GM15510 (cell line): ENCODE results near the gene TAF4B.

Experiments
- POLR2A ChIP-seq: IDR thresholded peaks from 3 replicates; pipeline ENCODE4 v1.6.1; 2011; ENCODE audit warnings: borderline replicate concordance; ENCODE audit not compliant: insufficient read length; ENCODE audit errors: extremely low read depth

Gene TAF4B

DNA sequence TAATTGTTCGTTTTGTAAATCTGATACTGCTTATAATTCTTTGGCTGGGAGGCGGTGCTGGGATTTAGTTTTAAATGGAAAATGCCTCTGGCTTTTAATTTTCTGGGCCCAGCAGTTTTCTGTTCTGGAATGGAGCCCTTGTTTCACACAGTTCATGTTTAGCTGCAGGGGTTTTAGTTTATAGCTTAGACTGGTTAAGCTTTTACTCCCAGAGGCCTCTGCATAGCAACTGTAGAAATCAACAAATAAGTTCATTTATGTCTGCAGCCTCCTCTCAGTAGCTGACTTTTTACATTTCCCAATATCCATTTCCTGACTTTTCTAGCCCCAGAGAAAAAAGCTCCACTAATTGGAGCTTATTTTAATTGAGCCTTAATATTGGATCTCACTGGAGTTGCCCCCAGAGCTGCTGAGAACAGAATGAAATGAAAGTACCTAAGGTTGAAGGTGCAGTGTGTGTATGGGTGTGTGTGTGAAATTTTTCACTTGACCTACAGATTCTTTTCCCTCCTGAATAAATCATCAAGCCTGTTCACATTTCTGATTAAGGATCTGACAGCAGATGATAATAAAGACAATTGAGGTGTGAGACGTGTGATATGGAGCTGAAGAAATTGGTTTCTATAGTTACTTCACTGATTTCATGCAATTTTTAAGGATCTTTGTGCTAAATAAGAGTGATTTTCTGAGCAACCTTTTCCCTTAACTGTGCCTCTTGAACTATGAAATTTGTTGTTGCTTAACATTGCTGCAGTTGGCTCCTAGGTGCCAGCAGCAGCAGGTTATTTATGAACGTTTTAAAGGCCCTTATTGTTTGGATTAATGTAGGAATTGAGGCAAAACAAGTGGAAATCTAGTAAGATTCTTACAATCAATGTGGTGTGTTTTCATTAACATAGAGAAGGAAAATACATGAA lies 109.6 kb downstream of the TAF4B start:
- TF ChIP-seq POLR2A = no peak

DNA sequence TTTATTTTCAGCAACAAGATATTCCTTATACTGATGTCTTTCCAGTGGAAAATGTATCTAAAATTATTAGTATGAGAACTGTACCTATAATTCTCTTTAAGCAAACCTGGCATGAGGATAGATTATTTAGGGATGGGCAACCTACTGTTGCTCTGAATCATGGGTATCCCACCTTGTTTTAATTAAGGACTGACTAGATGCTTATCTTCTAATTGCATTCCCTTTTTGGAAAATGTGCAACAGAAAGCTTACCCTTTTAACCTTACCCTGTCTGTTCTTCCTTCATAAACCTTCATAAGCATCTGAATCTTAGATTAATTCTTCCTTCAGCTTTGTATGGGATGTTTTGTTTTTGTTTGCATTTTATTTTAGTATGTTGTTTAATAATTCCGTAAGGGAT lies 110.3 kb downstream of the TAF4B start:
- no peak for TF ChIP-seq POLR2A

DNA sequence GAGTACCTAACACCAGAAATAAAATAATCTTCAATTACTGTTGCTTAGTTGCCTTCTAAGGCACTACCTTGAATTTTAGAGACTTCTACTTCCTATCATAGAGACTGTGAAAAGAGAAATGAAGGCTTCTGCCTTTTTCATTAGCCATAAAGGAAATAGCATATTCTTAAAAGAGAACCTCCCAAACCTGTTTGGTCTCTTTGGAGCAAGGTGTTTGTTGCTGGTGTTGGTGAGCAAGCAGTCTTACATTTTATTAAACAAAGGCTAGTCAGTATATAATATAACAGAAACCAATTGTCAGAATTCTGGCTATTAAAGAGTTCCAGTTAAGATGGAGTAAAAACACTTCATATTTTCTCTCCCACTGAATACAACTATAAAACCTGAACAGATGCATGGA lies 116.4 kb downstream of the TAF4B start:
- TF ChIP-seq POLR2A = no peak

DNA sequence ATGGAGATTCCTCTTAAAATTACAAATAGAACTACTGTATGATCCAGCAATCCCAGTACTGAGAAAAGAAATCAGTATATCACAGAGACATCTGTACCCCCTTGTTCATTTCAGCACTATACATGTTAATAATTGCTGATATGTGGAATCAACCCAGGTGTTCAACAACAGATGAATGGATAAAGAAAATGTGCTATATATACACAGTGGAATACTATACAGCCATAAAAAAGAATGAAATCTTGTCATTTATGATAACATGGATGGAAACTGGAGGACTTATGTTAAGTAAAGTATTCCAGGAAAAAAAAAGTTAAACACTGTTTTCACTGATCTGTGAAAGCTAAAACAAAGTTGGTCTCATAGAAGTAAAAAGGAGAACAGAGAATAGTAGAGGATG lies 124.7 kb downstream of the TAF4B start:
- no peak for TF ChIP-seq POLR2A

DNA sequence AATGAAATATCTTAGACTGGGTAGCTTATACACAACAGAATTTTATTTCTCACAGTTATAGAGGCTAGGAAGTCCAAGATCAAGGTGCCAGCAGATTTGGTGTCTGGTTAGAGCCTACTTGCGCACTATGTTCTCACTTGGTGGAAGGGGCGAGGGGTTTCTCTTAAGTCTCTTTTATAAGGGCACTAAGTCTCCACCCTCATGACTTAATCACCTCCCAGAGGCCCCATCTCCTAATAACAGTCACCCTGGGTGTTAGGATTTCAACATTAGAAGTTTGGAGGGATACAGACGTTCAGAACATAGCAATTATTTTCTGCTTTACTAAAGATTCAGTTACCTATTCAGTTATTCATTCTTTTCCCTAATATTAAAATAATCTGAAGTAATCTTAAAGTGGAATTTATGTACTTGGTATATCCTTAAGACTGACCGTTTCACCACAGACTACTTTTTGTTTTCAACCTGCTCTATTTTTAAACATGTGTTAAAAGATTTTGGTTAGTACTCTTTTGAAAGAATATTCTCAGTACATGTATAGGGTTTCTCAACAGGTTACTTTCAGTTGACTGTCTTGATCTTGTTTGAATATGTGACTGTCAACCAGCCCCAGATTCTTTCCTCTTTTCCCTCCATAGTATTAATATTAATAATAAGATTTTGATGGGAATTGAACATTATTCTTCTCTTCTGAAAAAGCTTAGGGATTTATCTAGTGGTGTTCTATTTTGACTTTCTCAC lies 130.0 kb downstream of the TAF4B start:
- TF ChIP-seq POLR2A = no peak

DNA sequence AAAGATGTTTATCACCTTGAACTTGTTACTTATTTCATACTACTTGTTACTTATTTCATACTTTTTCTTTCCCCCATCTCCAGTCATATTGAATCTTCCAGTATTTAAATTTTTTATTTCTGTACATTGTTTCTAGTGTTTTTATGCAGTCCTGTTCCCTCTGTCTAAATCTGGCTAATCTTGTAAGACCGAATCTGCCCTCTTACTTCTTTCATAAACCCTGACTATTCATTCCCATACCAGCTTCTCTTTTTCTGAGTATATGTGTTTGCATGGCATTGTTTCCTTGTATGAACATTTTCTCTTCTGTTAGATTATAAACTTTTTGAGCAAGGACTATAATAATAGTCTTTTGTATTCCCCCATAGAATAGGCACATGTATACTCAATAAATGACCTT lies 131.7 kb downstream of the TAF4B start:
- no peak for TF ChIP-seq POLR2A

DNA sequence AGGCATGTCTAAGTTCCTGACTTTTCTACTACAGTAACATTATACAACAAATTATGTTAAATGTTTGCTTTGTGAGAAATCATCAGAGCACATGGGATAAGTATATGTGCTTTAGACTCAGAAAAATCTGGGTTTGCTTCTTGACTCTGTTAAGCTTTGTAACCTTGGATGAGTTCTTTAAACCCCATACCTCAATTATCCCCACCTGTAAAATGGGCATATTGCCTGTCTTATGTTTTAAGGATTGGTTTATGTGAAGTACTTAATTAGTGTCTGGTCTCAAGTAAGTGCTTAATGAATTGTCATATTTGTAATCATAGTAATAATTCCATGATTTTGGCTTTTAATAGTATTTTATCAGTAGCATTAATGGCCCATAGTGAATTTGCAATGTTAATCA lies 135.8 kb downstream of the TAF4B start:
- TF ChIP-seq POLR2A = no peak

DNA sequence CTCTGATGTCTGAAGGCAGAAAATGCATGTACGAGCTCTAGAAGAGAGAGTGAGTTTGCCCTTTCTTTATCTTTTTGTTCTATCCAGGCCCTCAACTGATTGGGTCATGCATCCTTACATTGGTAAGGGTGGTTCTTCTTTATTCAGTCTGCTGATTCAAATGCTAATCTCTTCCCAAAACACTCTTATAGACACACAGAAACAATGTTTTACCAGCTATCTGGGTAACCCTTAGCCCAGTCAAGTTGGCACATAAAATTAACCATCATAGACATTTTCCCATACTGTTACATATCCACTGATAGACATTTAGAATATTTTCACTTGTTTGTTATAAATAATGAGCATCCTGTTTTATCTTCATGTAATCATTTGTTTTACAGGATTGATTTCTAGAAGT lies 141.2 kb downstream of the TAF4B start:
- no peak for TF ChIP-seq POLR2A

DNA sequence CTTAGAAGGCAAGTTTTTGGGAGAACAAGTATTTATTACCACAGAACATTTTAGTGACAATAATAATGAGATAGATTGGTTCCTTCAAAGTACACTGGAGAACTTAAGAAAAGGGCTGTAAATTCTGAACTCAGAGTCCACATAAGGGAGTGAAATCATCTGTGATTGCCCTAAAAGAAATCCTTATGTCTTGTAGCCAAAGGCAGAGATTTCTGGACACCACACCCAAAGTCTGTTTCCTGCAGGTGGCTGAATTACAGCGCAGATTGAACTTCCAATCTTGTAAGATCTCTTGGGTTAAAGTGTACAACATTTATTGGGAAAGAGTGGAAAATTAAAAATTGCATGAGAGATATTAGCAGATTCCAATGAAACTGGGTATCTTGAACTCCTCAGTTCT lies 143.8 kb downstream of the TAF4B start:
- TF ChIP-seq POLR2A = no peak

DNA sequence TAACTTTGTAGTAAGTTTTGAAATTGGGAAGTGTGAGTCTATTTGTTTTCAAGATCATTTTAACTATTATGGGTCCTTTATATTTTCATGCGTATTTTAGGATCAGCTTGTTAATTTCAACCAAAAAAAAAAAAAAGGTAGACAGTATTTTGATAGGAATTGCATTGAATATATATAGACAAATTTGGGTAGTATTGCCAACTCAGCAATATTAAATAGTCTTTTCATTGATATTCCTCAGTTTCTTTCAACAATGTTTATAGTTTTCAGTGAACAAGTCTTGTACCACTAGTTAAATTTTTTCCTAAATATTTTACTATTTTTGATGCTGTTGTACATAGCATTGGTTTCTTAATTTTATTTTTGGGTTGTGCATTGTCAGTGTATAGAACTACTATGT lies 149.9 kb downstream of the TAF4B start:
- TF ChIP-seq POLR2A = no peak

DNA sequence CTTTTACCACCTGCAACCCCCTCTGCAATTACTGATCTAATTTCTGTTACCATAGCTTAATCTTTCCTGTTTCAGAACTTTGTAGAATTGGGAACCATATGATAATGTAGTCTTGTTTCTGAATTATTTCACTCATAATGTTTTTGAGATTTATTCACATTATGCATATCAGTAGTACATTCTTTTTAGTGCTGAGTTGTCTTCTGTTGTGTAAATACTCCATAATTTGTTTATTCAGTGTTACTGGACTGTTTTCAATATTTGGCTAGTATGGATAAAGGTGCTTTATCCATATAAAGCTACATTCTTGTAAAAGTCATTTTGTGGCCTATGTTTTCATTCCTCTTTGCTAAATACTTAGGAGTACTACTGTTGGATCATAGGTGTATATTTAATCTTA lies 152.5 kb downstream of the TAF4B start:
- TF ChIP-seq POLR2A = no peak

DNA sequence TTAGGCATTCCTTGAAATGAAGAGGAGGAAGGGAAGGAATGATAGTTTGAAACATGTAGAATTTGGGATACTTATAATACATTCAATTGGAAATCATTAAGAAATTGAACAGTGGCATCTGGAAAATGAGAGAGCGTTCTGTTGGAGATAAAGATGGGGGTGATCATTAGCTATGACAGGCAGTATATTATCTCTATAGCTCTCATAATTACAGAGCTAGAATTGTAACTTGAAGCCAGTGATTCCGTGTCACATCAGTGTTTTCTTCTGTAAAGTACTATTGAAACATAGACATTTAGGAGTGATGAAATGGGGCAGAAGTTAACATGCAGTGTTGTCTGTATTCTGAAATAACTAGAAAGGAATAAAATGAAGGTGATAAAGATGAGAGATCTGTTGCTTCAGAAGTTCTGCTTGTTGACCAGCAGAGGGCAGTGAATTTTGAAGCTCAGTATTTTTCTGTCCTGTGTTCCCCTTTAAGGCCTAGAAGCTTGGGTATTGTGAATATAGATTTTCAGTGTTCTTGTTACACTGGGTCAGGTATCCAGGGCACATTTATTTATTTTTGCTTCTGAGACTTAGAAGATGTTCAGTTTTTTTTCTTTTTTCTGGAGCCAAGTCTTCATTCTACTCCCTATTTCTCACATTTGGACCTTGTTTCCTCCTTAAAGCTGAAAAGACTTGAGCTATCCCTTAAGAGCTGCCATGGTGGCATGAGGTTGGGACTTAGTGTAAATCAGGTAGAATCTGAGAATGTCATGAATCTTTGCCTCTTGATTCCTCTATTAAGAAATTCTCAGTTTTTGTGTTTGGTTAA lies 157.4 kb downstream of the TAF4B start:
- TF ChIP-seq POLR2A = no peak

DNA sequence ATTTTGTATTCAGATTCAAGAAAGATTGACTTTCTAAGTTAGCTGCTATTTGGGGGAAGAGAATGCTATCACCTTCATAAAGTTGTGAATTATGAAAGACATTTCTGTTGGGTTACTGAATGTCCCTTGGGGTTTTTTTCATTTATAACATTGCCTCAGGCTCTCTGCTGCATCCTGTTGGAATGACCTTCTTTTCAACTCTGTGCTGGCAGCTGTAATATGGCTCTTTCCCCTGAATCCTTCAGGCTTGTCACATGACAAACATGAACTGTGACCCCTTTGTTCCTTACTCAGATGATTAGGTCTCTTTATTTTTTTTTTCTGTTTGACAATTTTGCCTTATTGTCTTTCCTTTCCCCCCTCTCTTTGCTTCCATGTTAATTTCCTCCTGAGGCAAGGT lies 159.8 kb downstream of the TAF4B start:
- TF ChIP-seq POLR2A = no peak

DNA sequence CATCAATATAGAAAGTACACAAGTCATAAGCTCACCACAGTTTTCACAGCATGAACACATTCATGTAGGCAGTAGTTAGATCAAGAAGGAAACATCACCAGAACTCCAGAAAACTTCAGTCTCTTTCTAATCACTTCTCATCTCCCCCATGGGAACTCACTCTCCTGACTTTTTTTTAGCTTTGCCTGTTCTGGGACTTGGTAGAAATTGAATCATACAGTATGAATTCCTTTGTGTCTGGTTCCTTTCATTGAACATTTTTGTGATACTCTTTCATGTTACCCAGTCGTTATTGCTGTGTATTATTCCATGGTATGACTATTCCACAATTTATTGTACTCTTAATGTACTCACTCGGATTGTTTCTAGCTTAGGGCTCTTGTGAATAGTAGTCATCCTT lies 160.2 kb downstream of the TAF4B start:
- TF ChIP-seq POLR2A = no peak

DNA sequence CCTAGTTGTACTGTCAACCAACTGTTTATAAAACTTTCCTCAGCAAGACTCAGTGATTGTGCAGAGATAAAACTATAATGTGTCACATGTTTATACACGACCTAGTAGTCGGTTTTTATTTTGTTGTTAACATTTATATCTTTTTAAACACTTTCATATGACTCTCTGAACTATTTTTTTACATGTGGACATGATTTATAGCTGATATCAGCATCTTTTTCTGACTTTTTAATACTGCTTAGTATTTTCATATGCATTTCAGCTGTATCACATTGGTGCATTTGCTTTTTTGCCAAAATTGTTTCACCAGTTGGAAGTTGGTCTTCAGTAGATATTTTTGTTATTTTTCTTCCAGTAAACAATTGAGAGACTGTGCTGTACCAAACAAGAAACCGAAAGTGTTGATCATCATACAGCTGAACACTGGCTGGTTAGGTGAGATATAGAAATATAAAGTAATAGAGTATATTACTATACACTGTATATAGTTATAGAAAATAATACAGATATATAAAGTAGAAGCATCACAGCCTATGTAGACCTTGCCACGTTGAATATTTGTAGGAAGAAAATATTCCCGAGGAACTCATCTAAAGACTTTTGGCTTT lies 167.9 kb downstream of the TAF4B start:
- TF ChIP-seq POLR2A = no peak
